DMS 273 (cell line): ENCODE results near the gene LETM1.
A peak's percentile ranks its signal among the peaks of the same experiment; 100 is the strongest.

Source experiments
- DNase-seq: peaks from one replicate; lab custom pipeline; 2025; ENCODE audit not compliant: unreplicated experiment; lab: John Stamatoyannopoulos, UW

The LETM1 gene

GRCh38 chr4:1797298-1797860 is 58.6 kb downstream of the LETM1 start:
- DNase-seq, result no peak

DNA sequence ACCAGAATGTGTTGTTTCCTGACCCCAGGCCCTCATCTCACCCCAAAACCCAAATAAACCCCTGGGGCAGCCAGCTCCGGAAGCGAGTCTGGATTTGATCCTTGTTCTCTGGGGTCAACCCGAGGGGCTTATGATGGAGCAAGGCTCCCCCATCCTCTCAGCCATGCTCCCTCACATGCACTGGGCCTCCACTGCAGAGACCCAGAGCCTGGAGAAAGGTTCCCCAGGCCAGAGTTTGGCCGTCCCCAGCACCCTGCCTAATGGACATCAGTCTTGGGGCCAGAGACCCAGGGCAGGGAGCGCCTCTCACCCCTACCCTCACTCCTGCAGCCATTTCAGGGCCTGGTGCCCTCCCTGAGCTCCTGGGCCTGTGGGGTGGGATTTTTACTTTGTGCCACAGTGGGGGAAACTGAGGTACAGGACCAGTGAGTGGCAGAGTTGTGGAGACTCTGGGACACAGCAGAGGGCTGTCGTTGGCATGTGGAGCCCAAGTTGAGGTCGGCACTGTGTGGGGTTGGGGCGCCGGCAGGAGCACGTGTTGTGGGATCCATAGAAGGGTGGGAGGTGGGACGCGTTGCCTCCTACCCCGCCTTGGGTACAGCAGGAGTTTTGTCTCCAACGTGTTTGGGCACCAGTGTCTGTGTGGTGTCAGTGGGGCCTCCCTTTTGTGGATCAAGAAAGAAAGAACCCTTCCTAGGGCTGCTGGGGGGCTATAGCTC is 59.3 kb downstream of the LETM1 start:
- DNase-seq, result no peak

GRCh38 chr4:1795299-1796195 is 60.4 kb downstream of the LETM1 start:
- peak; percentile 56 for DNase-seq

- DNase-seq, result peak; percentile 56
Measured at GRCh38 chr4:1794809-1795298, 61.1 kb downstream of the LETM1 start.

- DNase-seq, result peak; percentile 57
Measured at GRCh38 chr4:1793940-1794808, 61.8 kb downstream of the LETM1 start.

DNA sequence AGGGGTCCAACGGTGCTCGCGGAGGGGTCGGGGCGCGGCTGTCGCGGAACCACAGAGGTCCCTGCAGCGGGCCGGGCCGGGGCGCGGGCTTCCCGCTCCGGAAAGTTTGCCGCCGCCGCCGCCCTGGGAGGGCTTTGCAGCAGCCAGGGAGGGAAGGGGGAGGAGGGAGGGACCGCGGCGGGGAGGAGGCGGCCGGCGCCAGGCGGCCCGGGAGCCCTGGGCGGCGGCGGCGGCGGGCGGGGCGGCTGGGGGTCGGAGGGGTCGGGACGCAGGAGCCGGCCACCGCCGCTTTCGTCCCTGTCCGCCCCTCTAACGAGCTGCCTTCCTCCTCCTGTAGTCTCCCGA is 62.5 kb downstream of the LETM1 start:
- DNase-seq, result peak; percentile 57

- DNase-seq, result peak; percentile 72
Measured at GRCh38 chr4:1792832-1793495, 63.0 kb downstream of the LETM1 start, which contains the start of gene FGFR3. TSS of gene FGFR3 (plus strand) at chr4:1793293. CDS start at chr4:1793935, 642 bp downstream.

DNA sequence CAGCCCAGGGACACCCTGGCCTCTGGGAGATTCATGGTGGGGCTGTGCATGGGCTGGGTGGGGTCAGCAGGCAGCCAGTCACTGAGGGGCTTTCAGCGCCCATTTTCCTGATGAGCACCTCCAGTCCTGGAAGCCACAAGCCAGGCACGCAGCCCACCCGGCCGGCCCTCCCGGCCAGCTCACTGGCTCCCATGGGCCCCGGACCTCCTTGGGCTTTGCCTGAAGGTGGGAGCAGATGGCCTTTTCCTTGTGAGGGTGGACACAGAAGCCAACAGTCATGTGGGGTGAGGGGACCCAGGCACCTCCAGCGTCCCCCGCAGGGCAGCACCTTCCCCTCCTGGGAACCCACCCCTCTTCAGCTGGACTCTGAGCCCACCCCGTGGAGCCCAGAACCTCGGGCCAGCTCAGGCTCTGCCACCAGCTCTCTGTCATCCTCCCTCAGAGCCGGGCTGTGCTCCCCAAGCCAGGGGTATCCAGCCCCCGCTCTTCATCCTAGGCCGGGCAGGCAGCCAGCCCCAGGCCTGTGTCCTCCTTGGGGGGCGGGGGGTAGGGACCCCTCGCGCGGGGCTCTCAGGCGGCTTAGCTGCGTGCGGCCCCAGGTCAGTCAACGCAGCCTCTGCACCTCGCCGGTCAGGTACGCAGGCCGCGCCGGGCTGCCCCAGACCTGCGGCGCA is 63.7 kb downstream of the LETM1 start:
- no peak for DNase-seq

DNA sequence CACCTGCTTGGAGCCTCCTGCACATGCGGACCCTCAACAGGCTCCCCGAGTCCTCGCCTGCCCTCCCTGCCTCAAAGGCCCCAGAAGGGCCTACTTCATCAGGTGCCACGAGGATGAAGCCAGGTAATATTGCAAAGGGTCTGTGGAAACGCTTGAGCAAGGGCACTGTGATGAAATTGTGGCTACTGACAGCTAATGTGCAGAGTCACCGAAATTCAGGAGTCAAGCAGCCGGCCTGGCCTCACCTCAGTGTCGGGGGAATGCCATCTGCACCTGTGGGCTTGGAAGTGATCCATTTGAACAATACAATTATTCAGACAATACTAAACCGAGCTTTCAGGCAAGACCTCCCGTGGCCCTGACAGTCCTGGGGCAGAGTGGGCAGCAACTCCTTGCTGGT is 66.0 kb downstream of the LETM1 start:
- no peak for DNase-seq

DNA sequence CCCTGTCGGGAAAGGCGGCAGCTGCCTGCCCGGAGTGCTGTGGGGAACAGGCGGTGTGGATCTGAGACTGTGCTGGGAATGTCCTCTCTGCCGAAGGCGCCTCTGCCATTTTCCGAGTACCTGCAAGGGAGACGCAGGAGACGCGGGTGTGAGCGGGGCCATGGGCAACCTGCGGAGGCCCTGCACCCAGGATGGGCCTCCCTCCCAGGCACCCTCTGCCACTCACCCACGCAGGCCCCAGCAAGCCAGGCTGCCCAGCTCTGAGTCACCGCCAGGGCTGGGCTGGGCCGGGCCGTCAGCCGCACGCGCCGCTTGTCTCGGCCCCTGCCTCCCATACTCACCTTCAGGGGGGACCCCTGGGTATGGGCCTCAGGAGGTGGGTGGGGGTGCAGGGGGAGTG is 66.4 kb downstream of the LETM1 start:
- no peak for DNase-seq

DNA sequence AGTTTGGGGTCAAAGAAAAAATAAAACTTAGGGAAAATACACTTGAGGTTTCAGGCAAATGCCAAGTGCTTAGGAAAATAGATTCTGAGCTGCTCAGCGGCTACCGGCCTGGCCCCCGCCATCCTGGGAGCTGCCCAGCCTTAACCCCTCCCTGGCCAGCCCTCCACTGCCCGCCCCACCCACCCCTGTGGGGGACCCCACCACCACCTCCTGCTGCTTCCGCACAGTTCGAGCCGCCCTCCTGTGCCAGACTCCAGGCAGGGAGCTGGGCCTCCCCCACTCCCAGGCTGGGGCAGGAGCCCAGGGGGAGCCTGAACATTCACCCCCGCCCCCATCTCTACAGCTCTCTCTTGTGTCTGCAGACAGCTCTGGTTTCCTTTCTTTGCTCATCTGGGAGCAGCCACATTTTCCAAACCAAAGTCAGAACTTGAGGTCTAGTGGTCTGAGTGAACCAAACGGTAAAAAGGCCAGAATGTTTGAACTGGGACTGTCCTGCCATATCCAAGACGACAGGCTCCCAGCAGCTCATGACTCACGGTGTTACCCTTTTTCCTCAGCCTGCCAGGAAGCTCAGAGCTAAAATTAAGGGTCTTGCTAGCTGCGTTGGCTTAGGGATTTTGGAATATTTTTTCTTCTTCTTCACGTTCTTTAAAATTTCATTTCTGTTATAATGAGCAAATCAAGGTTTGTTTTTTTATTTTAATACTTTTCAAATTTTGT is 67.5 kb downstream of the LETM1 start:
- DNase-seq, result no peak

GRCh38 chr4:1787411-1788077 is 68.4 kb downstream of the LETM1 start:
- no peak for DNase-seq

GRCh38 chr4:1786544-1787362 is 69.2 kb downstream of the LETM1 start:
- peak; percentile 21 for DNase-seq

DNA sequence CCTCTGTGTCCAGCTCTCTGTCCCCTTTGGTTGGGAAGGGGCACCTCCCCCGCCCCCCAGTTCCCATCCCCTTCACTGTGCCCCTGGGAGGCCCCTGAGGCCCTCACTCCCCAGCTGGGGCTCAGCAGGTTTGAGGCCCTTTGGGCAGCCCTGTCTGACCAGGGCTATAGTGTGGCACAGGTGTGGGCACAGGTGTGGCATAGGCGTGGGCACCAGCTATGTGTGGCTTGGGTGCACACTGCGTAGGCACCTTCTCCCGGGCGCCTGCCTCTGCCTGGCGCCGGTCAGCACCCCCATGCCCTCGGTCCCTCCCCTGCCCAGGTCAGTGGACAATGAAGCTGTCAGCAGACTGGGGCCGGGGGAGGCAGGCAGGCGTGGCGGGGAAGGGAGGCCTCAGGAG is 70.4 kb downstream of the LETM1 start:
- no peak for DNase-seq

- DNase-seq, result peak; percentile 26
Measured at GRCh38 chr4:1784789-1785591, 71.0 kb downstream of the LETM1 start.

GRCh38 chr4:1784395-1784788 is 71.6 kb downstream of the LETM1 start:
- no peak for DNase-seq

DNA sequence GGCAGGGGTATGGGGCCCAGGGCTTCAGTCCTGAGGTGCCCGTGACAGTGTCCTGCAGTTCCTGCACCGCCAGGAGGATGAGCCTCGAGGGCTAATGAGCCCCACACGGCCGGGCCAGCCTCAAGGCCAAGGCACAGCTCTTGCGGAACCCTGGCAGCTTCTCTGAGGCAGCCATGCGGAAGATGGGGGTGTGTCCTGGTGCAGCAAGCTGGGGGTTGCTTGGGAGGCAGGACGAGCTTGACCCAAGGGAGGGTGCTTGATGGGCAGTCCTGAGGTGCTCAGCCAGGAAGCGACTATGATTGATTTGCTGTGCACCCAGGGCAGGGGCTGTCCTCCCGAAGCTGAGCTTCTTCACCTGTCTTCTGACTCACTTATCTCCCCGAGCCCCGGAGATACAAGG is 72.0 kb downstream of the LETM1 start:
- no peak for DNase-seq
